Karpas-422 (cell line): Measurements from ENCODE around the gene NLRP1. TPM values are rescaled to one million over a fixed set of nuclear protein-coding genes. Genes with fewer than 3 reads are reported as not detected.

ENCODE experiments used
- DNase-seq: peaks from one replicate; pipeline ENCODE4 v3.0.0-alpha.2; 2015
- H2AFZ ChIP-seq: fragments of 200-600 bp; sonication (generic); 2 replicates; pipeline ENCODE4 v1.6.1; 2014; ENCODE audit warnings: antibody characterized with exemption, low read length, mixed read lengths
- H3K27ac ChIP-seq: fragments of 200-600 bp; sonication (generic); 2 replicates; pipeline ENCODE4 v1.5.1; 2014; ENCODE audit warnings: mild to moderate bottlenecking, low read length, moderate library complexity
- H3K27me3 ChIP-seq: fragments of 200-600 bp; sonication (generic); 2 replicates; pipeline ENCODE4 v1.6.1; 2014; ENCODE audit warnings: low read length, mixed read lengths
- H3K36me3 ChIP-seq: fragments of 200-600 bp; sonication (generic); 2 replicates; pipeline ENCODE4 v1.6.1; 2014; ENCODE audit warnings: low read length, mixed read lengths; ENCODE audit not compliant: insufficient read depth
- H3K4me1 ChIP-seq: fragments of 200-600 bp; sonication (generic); 2 replicates; pipeline ENCODE4 v1.6.1; 2014; ENCODE audit warnings: mild to moderate bottlenecking, low read length, mixed read lengths
- H3K4me2 ChIP-seq: fragments of 200-600 bp; sonication (generic); 2 replicates; pipeline ENCODE4 v1.6.1; 2014; ENCODE audit warnings: low read length, low read depth, mild to moderate bottlenecking; ENCODE audit not compliant: poor library complexity, severe bottlenecking
- H3K4me3 ChIP-seq: fragments of 200-600 bp; sonication (generic); 2 replicates; pipeline ENCODE4 v1.5.1; 2014; ENCODE audit warnings: mild to moderate bottlenecking, antibody characterized with exemption, low read length, mixed read lengths
- H3K79me2 ChIP-seq: fragments of 200-600 bp; sonication (generic); 2 replicates; pipeline ENCODE4 v1.6.1; 2014; ENCODE audit warnings: mild to moderate bottlenecking, low read length, mixed read lengths
- H3K9ac ChIP-seq: fragments of 200-600 bp; sonication (generic); 2 replicates; pipeline ENCODE4 v1.6.0; 2014; ENCODE audit warnings: low read length
- H3K9me2 ChIP-seq: fragments of 200-600 bp; sonication (generic), shearing (Covaris generic); replicated peaks from 2 replicates; pipeline ENCODE4 v1.6.0; 2014; ENCODE audit warnings: mild to moderate bottlenecking, low read length, moderate library complexity; ENCODE audit not compliant: insufficient read depth
- H3K9me3 ChIP-seq: fragments of 300-700, 200-600 bp; sonication (generic); 2 replicates; pipeline ENCODE4 v1.6.1; 2014; ENCODE audit warnings: low read length, mixed read lengths
- H4K20me1 ChIP-seq: fragments of 200-600 bp; sonication (generic); 2 replicates; pipeline ENCODE4 v1.6.1; 2014; ENCODE audit warnings: mild to moderate bottlenecking, antibody characterized with exemption, low read length, low read depth; ENCODE audit not compliant: insufficient read depth
- total RNA-seq: library from RNA; depleted of rRNA; stranded (reverse); fragments of >200 nt; shearing (Covaris generic); gene quantifications from 2 replicates; pipeline ENCODE4 v1.2.3, GENCODE V29; 2014; ENCODE audit warnings: low replicate concordance

The NLRP1 gene
- total RNA-seq, 1 experiment from 2014 or later: 1.5 TPM

GRCh38 chr17:5558815-5559785 lies 25.2 kb downstream of the NLRP1 start:
- no peak overlapping the region for H3K4me3 ChIP-seq
- no peaks in the 10 kb centered on the region for H3K9me2 ChIP-seq
- H4K20me1 ChIP-seq: no peaks in the 10 kb centered on the region
- no peak overlapping the region for H3K27ac ChIP-seq
- no peaks in the 10 kb centered on the region for H3K27me3 ChIP-seq
- no peak overlapping the region for H2AFZ ChIP-seq
- H3K79me2 ChIP-seq: no peaks in the 10 kb centered on the region
- DNase-seq: peak; percentile 32
- H3K36me3 ChIP-seq: no peaks in the 10 kb centered on the region
- no peak overlapping the region for H3K9ac ChIP-seq
- H3K4me1 ChIP-seq: no peaks in the 10 kb centered on the region
- no peak overlapping the region for H3K4me2 ChIP-seq
- no peaks in the 10 kb centered on the region for H3K9me3 ChIP-seq

- Histone ChIP-seq H3K9me3 (no peaks in the 10 kb centered on the region), H4K20me1 (no peaks in the 10 kb centered on the region), H3K27me3 (no peaks in the 10 kb centered on the region), H3K9ac (no peak overlapping the region), H3K27ac (no peak overlapping the region), H3K4me1 (no peaks in the 10 kb centered on the region), H3K9me2 (no peaks in the 10 kb centered on the region), H3K4me2 (no peak overlapping the region), H3K4me3 (no peak overlapping the region), H3K36me3 (no peaks in the 10 kb centered on the region), H2AFZ (no peak overlapping the region), H3K79me2 (no peaks in the 10 kb centered on the region)
- DNase-seq: no peak
Observed at GRCh38 chr17:5557990-5558389, 26.3 kb downstream of the NLRP1 start.

GRCh38 chr17:5557485-5557884 lies 26.8 kb downstream of the NLRP1 start:
- no peak overlapping the region for H3K27ac ChIP-seq
- H3K4me1 ChIP-seq: no peaks in the 10 kb centered on the region
- no peak overlapping the region for H3K4me2 ChIP-seq
- DNase-seq: no peak
- H2AFZ ChIP-seq: no peak overlapping the region
- no peaks in the 10 kb centered on the region for H3K9me2 ChIP-seq
- no peak overlapping the region for H3K9ac ChIP-seq
- H3K4me3 ChIP-seq: no peak overlapping the region
- H3K9me3 ChIP-seq: no peaks in the 10 kb centered on the region
- H3K36me3 ChIP-seq: no peaks in the 10 kb centered on the region
- no peaks in the 10 kb centered on the region for H4K20me1 ChIP-seq
- H3K79me2 ChIP-seq: no peaks in the 10 kb centered on the region
- no peaks in the 10 kb centered on the region for H3K27me3 ChIP-seq

- Histone ChIP-seq H3K9me2 (no peaks in the 10 kb centered on the region), H3K36me3 (no peaks in the 10 kb centered on the region), H3K4me2 (no peak overlapping the region), H3K9me3 (no peaks in the 10 kb centered on the region), H3K79me2 (no peaks in the 10 kb centered on the region), H3K27me3 (no peaks in the 10 kb centered on the region), H3K4me3 (no peak overlapping the region), H2AFZ (no peak overlapping the region), H3K27ac (no peak overlapping the region), H3K4me1 (no peaks in the 10 kb centered on the region), H4K20me1 (no peaks in the 10 kb centered on the region), H3K9ac (no peak overlapping the region)
- DNase-seq: peak; percentile 7
Observed at GRCh38 chr17:5555254-5555653, 29.1 kb downstream of the NLRP1 start.

- Histone ChIP-seq H3K4me1 (no peaks in the 10 kb centered on the region), H3K27ac (no peak overlapping the region), H3K4me3 (no peak overlapping the region), H3K9me3 (no peaks in the 10 kb centered on the region), H3K9me2 (no peaks in the 10 kb centered on the region), H3K36me3 (no peaks in the 10 kb centered on the region), H3K79me2 (no peaks in the 10 kb centered on the region), H3K4me2 (no peak overlapping the region), H2AFZ (no peak overlapping the region), H3K9ac (no peak overlapping the region), H3K27me3 (no peaks in the 10 kb centered on the region), H4K20me1 (no peaks in the 10 kb centered on the region)
- no peak for DNase-seq
Observed at GRCh38 chr17:5553479-5553878, 30.8 kb downstream of the NLRP1 start.

GRCh38 chr17:5552841-5553240 lies 31.5 kb downstream of the NLRP1 start:
- Histone ChIP-seq H3K27ac (no peak overlapping the region), H3K9ac (no peak overlapping the region), H3K9me3 (no peaks in the 10 kb centered on the region), H3K4me1 (no peaks in the 10 kb centered on the region), H3K4me2 (no peak overlapping the region), H3K79me2 (no peaks in the 10 kb centered on the region), H4K20me1 (no peaks in the 10 kb centered on the region), H3K36me3 (no peaks in the 10 kb centered on the region), H3K27me3 (no peaks in the 10 kb centered on the region), H3K9me2 (no peaks in the 10 kb centered on the region), H2AFZ (no peak overlapping the region), H3K4me3 (no peak overlapping the region)
- no peak for DNase-seq

- Histone ChIP-seq H3K9me3 (no peaks in the 10 kb centered on the region), H4K20me1 (no peaks in the 10 kb centered on the region), H3K4me1 (no peaks in the 10 kb centered on the region), H3K36me3 (no peaks in the 10 kb centered on the region), H3K27ac (no peak overlapping the region), H3K27me3 (no peaks in the 10 kb centered on the region), H3K9ac (no peak overlapping the region), H3K4me3 (no peak overlapping the region), H3K9me2 (no peaks in the 10 kb centered on the region), H3K79me2 (no peaks in the 10 kb centered on the region), H3K4me2 (no peak overlapping the region), H2AFZ (no peak overlapping the region)
- no peak for DNase-seq
Observed at GRCh38 chr17:5545051-5545987, 39.0 kb downstream of the NLRP1 start.

GRCh38 chr17:5544115-5544514 lies 40.2 kb downstream of the NLRP1 start:
- H3K27me3 ChIP-seq: no peaks in the 10 kb centered on the region
- no peaks in the 10 kb centered on the region for H3K36me3 ChIP-seq
- no peaks in the 10 kb centered on the region for H3K9me3 ChIP-seq
- H3K4me3 ChIP-seq: no peak overlapping the region
- H2AFZ ChIP-seq: no peak overlapping the region
- DNase-seq: no peak
- H3K4me2 ChIP-seq: no peak overlapping the region
- no peaks in the 10 kb centered on the region for H3K79me2 ChIP-seq
- H3K27ac ChIP-seq: no peak overlapping the region
- H4K20me1 ChIP-seq: no peaks in the 10 kb centered on the region
- H3K4me1 ChIP-seq: no peaks in the 10 kb centered on the region
- no peak overlapping the region for H3K9ac ChIP-seq
- no peaks in the 10 kb centered on the region for H3K9me2 ChIP-seq
